MCF 10A (cell line): ENCODE data around the gene WWOX. TPM values are rescaled to one million over a fixed set of nuclear protein-coding genes. Genes with fewer than 3 reads are reported as not detected.

Experiments used
- BruUV-seq: library from RNA; stranded (reverse); fragments of 400-500 nt; replicated peaks from 2 replicates; lab custom pipeline; 2021; lab: Mats Ljungman, UMichigan
- CTCF ChIA-PET: fragments of 300-600 bp; sonication (Branson Sonifier 250); formaldehyde crosslinking; extraction: SDS; loops from one replicate; lab custom pipeline; 2021; ENCODE audit warnings: antibody characterized with exemption, inconsistent platforms; lab: Yijun Ruan, JAX
- POLR2A ChIA-PET: fragments of 300-600, 350-650 bp; sonication (Branson Sonifier 250); formaldehyde crosslinking; extraction: SDS; loops from one replicate; lab custom pipeline; 2020; ENCODE audit warnings: antibody characterized with exemption, inconsistent platforms; lab: Yijun Ruan, JAX
- DNase-seq: peaks from one replicate; pipeline ENCODE4 v3.0.0-alpha.2; 2018; ENCODE audit not compliant: unreplicated experiment
- H3K27ac Mint-ChIP-seq: one replicate; pipeline ENCODE4 v1.8.0; 2022; ENCODE audit warnings: mild to moderate bottlenecking, low read depth, mixed read lengths; ENCODE audit not compliant: unreplicated experiment
- H3K27me3 Mint-ChIP-seq: one replicate; pipeline ENCODE4 v1.8.0; 2022; ENCODE audit warnings: mixed read lengths; ENCODE audit not compliant: insufficient read depth, unreplicated experiment
- H3K36me3 Mint-ChIP-seq: one replicate; pipeline ENCODE4 v1.8.0; 2022; ENCODE audit warnings: mild to moderate bottlenecking, moderate library complexity, mixed read lengths; ENCODE audit not compliant: insufficient read depth, unreplicated experiment
- H3K4me1 Mint-ChIP-seq: one replicate; pipeline ENCODE4 v1.8.0; 2022; ENCODE audit warnings: mixed read lengths; ENCODE audit not compliant: insufficient read depth, unreplicated experiment
- H3K4me3 Mint-ChIP-seq: one replicate; pipeline ENCODE4 v1.8.0; 2022; ENCODE audit warnings: mild to moderate bottlenecking, moderate library complexity, mixed read lengths; ENCODE audit not compliant: unreplicated experiment
- H3K9me3 Mint-ChIP-seq: one replicate; pipeline ENCODE4 v1.8.0; 2022; ENCODE audit warnings: mixed read lengths; ENCODE audit not compliant: unreplicated experiment
- CTCF ChIP-seq: fragments of 200-600 bp; IDR thresholded peaks from one replicate; pipeline ENCODE4 v1.8.0; 2022; ENCODE audit warnings: antibody characterized with exemption, mild to moderate bottlenecking; ENCODE audit not compliant: unreplicated experiment
- intact Hi-C: fragments of 100-400 bp; cut with micrococcal nuclease; formaldehyde crosslinking; loops from 2 replicates; pipeline ENCODE4 v1.14.1; 2022
- total RNA-seq: library from RNA; stranded (reverse); gene quantifications from 2 replicates; pipeline ENCODE4 v1.2.3, GENCODE V29; 2022

Gene WWOX
- total RNA-seq, 1 experiment from 2014 or later = 18.1 TPM

- no peaks in the 10 kb centered on the region for H3K36me3 Mint-ChIP-seq
- H3K4me1 Mint-ChIP-seq = no peaks in the 10 kb centered on the region
- H3K9me3 Mint-ChIP-seq = no peaks in the 10 kb centered on the region
- peaks cover 11% of the 10 kb centered on the region for H3K27me3 Mint-ChIP-seq
- intact Hi-C loops = no loop called here
- CTCF ChIA-PET = no interaction called here
- TF ChIP-seq CTCF = no peak
- no peak overlapping the region for H3K27ac Mint-ChIP-seq
- DNase-seq = no peak
- no TSS peak for BruUV-seq
- POLR2A ChIA-PET = no interaction called here
- no peak overlapping the region for H3K4me3 Mint-ChIP-seq
These were observed 1007.8 kb downstream of the WWOX start for GRCh38 chr16:79107301-79107700.

- no peak for TF ChIP-seq CTCF
- no peaks in the 10 kb centered on the region for H3K27me3 Mint-ChIP-seq
- H3K4me1 Mint-ChIP-seq = no peaks in the 10 kb centered on the region
- DNase-seq = no peak
- CTCF ChIA-PET = no interaction called here
- H3K4me3 Mint-ChIP-seq = no peak overlapping the region
- H3K9me3 Mint-ChIP-seq = no peaks in the 10 kb centered on the region
- intact Hi-C loops = no loop called here
- BruUV-seq = no TSS peak
- no peaks in the 10 kb centered on the region for H3K36me3 Mint-ChIP-seq
- POLR2A ChIA-PET = interaction anchor here (1.1 kb wide), 1 partner anchor 10 kb away, joined by 3 read pairs; no protein-coding TSS in a partner anchor
- H3K27ac Mint-ChIP-seq = no peak overlapping the region
These were observed 1010.3 kb downstream of the WWOX start for GRCh38 chr16:79109771-79110170.

- intact Hi-C loops = no loop called here
- BruUV-seq = no TSS peak
- POLR2A ChIA-PET = interaction anchor here (1.1 kb wide), 2 partner anchors 8 to 10 kb away, joined by 3 read pairs; no protein-coding TSS in a partner anchor
These were observed 1010.8 kb downstream of the WWOX start for GRCh38 chr16:79110242-79110641.

GRCh38 chr16:79110953-79111352, 1011.5 kb downstream of the WWOX start:
- ChIA-PET POLR2A (interaction anchor here (1.1 kb wide), 1 partner anchor 9 kb away, joined by 3 read pairs; no protein-coding TSS in a partner anchor), CTCF (no interaction called here)
- Mint-ChIP-seq H3K4me3 (no peak overlapping the region), H3K27me3 (no peaks in the 10 kb centered on the region), H3K36me3 (no peaks in the 10 kb centered on the region), H3K27ac (no peak overlapping the region), H3K9me3 (no peaks in the 10 kb centered on the region), H3K4me1 (no peaks in the 10 kb centered on the region)
- no TSS peak for BruUV-seq
- TF ChIP-seq CTCF = no peak
- no peak for DNase-seq
- intact Hi-C loops = no loop called here

More at GRCh38 chr16:79110242-79110641, 1010.8 kb downstream of the WWOX start:
- Mint-ChIP-seq H3K9me3 (no peaks in the 10 kb centered on the region), H3K36me3 (no peaks in the 10 kb centered on the region), H3K4me1 (no peaks in the 10 kb centered on the region), H3K27me3 (no peaks in the 10 kb centered on the region), H3K27ac (no peak overlapping the region), H3K4me3 (no peak overlapping the region)
- no peak for TF ChIP-seq CTCF
- CTCF ChIA-PET = no interaction called here
- no peak for DNase-seq
